Hematopoietic multipotent progenitor cell treated with erythropoietin and hydrocortisone succinate and interleukin-3 and kit ligand, for 6 days (in vitro differentiated cells): ENCODE data around the gene BHLHA15.
A peak's percentile ranks its signal among the peaks of the same experiment; 100 is the strongest.

Experiments used
- DNase-seq: peaks from one replicate; pipeline ENCODE4 v3.0.0-alpha.2; 2015

The BHLHA15 gene

DNA sequence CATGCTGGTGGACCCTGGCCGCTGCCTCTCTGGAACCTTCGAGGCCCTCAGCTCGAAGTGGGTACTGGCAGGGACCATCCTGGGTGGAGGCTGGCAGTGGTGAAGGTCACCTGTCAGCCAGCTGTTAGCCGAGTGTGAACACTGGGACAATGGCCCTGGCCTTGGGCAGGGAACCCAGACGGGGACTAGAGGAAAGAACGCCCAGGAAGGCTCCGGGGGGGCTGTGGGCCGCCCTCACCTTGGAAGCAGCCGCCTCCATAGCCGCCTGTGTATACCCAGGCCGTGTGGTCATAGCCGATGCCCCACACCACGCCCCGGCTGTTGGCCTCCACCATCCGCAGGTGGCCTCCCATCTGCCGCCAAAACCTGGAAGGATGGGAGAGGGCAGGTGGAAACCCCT is 17.6 kb downstream of the BHLHA15 start:
- no peak for DNase-seq

DNA sequence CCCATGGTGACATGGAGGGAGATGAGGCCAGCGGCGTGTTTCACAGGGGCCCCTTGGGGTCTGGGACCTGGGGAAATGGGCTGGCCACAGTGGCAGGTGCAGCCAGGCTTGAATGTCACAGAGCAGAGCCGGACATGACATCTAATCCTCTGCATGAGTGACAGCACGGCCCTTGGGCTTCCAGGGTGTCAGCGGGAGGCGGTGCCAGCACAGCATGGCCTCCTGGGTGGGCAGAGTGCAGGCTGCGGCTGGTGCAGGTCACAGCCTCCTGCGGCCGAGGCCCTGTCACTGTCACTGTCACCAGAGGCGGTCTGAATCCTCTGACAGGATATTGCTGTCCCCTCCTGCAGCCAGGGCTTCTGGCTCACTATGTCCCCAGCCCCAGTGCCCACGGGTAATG is 18.2 kb downstream of the BHLHA15 start:
- no peak for DNase-seq

GRCh38 chr7:98229991-98230745 is 18.9 kb downstream of the BHLHA15 start:
- no peak for DNase-seq

- DNase-seq: no peak
These were observed 19.7 kb downstream of the BHLHA15 start for GRCh38 chr7:98230746-98231471.

- DNase-seq: no peak
These were observed 20.4 kb downstream of the BHLHA15 start for GRCh38 chr7:98231493-98232262.

DNA sequence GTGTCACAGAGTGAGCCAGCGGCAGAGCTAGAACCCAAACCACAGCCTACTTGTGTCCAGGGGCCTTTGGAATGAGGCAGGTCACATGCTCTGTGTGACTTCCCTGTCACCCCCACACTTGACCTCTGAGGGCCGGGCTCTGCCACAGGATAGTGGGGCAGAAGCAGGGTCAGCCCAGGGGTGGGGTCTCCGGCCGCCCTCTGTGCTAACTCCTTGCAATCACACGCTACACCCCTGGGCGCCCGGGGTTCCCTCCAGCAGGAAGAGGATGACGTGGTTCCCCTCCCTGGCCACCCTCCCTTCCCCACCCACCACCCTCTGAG is 21.0 kb downstream of the BHLHA15 start:
- no peak for DNase-seq

- no peak for DNase-seq
These were observed 21.6 kb downstream of the BHLHA15 start for GRCh38 chr7:98232799-98233198.

GRCh38 chr7:98233219-98234070 is 22.2 kb downstream of the BHLHA15 start:
- DNase-seq: no peak

GRCh38 chr7:98234429-98235147 is 23.3 kb downstream of the BHLHA15 start:
- no peak for DNase-seq

- DNase-seq: no peak
These were observed 24.7 kb downstream of the BHLHA15 start for GRCh38 chr7:98235901-98236300.

GRCh38 chr7:98236355-98237185 is 25.3 kb downstream of the BHLHA15 start:
- no peak for DNase-seq

DNA sequence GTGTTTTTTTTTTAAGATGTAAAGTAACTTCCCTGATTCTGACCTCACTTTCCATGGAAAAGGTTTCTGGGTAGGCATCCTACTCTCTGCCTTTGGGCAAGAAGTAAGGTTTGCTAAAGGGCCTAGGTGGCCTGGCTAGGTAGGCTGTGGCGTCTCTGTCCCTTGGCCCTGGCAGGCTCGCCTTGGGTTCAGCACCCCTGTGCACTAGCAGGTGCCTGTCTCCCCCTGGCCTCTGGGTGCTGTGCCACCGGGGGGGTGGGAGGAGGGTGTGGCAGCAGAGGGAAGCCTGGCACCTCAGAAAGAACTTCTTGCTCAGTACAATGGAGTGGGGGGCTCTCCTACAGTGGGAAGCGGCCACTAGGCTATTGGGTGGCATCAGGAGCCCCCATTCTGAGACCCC is 26.8 kb downstream of the BHLHA15 start:
- no peak for DNase-seq

- no peak for DNase-seq
These were observed 27.7 kb downstream of the BHLHA15 start for GRCh38 chr7:98238976-98239375.

DNA sequence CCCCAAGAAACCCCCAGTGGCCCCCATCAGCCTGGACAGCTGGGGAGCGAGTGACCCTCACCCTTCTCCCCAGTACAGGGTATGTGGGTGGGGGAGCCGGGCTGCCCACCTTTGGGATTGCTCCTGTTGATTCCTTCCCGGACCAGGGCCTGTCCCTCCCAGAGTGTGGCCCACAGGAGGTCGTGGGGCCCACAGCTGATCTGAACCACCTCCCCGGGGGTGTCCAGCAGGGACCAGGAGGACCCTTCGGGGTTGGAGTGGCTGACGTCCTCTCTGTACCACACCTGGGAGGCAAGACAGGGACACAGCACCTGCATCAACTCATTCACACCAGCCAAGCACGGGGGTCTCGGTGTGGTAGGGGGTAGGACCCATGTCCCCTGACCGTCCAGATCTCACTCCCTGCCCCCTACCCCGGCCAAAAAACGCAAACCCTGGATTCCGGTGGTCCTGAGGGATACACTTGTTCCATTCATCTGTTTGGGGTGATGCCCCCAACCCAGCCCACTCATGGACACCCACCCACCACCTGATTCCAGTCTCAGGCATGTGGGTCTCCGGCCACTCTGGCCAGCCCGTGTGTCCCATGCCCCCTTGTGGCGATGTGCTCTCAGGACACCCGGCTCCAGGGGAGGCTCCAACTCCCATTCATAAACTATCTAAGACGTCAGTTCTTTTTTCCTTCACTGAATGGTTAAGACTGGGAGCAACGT is 29.9 kb downstream of the BHLHA15 start:
- peak; percentile 70 for DNase-seq

GRCh38 chr7:98241674-98242241 is 30.5 kb downstream of the BHLHA15 start:
- DNase-seq: no peak

DNA sequence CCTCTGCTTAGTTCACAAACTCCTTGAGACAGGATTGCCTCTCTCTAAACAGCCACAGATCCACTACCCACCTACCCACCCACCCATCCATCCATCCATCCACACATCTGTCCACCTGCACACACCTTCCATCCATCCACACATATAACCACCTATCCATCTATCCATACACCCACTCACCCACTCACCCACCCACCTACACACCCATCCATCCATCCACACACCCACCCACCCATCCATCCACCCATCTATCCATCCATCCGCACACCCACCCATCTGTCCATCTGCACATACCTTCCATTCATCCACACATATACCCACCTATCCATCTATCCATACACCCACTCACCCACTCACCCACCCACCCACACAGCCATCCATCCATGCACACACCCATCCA is 31.1 kb downstream of the BHLHA15 start:
- DNase-seq: no peak

GRCh38 chr7:98242934-98243333 is 31.7 kb downstream of the BHLHA15 start:
- DNase-seq: no peak

DNA sequence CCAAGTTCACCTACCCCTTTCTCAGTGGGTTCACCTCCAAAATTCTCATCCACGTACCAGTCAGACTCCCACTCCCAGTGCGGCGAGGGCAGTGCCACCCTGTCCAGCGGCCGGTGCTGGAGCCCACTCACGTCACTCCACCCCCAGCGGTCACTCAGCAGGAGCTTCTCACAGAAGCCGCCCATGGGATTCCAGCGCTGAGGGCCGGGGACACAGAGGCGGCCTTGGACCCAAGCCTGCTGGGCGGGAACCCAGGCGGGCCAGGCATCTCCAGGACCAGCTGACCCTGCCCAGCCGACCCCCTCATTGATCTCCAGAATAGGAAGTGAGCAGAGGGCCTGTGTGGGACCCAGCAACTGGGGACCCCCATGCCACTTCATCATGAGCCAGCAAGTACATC is 33.6 kb downstream of the BHLHA15 start:
- DNase-seq: no peak

- DNase-seq: no peak
These were observed 36.9 kb downstream of the BHLHA15 start for GRCh38 chr7:98248156-98248555.

GRCh38 chr7:98249106-98249505 is 37.9 kb downstream of the BHLHA15 start:
- DNase-seq: no peak
